ENCODE results near the gene PPM1N.

GRCh38 chr19:45542234-45542668 is 44.0 kb downstream of the PPM1N start:
- TF ChIP-seq, protein P1, sequence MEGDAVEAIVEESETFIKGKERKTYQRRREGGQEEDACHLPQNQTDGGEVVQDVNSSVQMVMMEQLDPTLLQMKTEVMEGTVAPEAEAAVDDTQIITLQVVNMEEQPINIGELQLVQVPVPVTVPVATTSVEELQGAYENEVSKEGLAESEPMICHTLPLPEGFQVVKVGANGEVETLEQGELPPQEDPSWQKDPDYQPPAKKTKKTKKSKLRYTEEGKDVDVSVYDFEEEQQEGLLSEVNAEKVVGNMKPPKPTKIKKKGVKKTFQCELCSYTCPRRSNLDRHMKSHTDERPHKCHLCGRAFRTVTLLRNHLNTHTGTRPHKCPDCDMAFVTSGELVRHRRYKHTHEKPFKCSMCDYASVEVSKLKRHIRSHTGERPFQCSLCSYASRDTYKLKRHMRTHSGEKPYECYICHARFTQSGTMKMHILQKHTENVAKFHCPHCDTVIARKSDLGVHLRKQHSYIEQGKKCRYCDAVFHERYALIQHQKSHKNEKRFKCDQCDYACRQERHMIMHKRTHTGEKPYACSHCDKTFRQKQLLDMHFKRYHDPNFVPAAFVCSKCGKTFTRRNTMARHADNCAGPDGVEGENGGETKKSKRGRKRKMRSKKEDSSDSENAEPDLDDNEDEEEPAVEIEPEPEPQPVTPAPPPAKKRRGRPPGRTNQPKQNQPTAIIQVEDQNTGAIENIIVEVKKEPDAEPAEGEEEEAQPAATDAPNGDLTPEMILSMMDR (IDR thresholded peaks at IDR 0.05) = no peak
- TF ChIP-seq POLR2A (IDR thresholded peaks at IDR 0.05) = no peak
- TF ChIP-seq EP300 (IDR thresholded peaks at IDR 0.05) = no peak
